Left ventricle myocardium inferior (tissue), 1 donor: Measurements from ENCODE around the gene OTULIN. TPM values are rescaled to one million over a fixed set of nuclear protein-coding genes. Genes with fewer than 3 reads are reported as not detected.

Experiments used
- DNase-seq: peaks from one replicate; pipeline ENCODE4 v3.0.0-alpha.2; 2020
- H3K27ac ChIP-seq: fragments of 200-600 bp; replicated peaks from 2 replicates; pipeline ENCODE4 v1.8.0; 2021
- H3K27me3 ChIP-seq: fragments of 200-600 bp; 2 replicates; pipeline ENCODE4 v1.8.0; 2021; ENCODE audit warnings: low read depth
- H3K36me3 ChIP-seq: fragments of 200-600 bp; 2 replicates; pipeline ENCODE4 v1.8.0; 2021
- H3K4me1 ChIP-seq: fragments of 200-600 bp; 2 replicates; pipeline ENCODE4 v1.8.0; 2021
- H3K4me3 ChIP-seq: fragments of 200-600 bp; 2 replicates; pipeline ENCODE4 v1.8.0; 2021; ENCODE audit warnings: mild to moderate bottlenecking, moderate library complexity
- H3K9me3 ChIP-seq: fragments of 200-600 bp; replicated peaks from 2 replicates; pipeline ENCODE4 v1.8.0; 2021
- CTCF ChIP-seq: fragments of 200-600 bp; IDR thresholded peaks from 2 replicates; pipeline ENCODE4 v1.8.0; 2021; ENCODE audit warnings: antibody characterized with exemption, mild to moderate bottlenecking, borderline replicate concordance
- intact Hi-C: fragments of 100-400 bp; cut with micrococcal nuclease; formaldehyde crosslinking; loops from one replicate; pipeline ENCODE4 v1.11.0; 2022
- total RNA-seq: library from RNA; stranded (reverse); fragmentation: NEBNext Ultra II Directional; extraction: Animal tissue kit (Norgen Biotek cat#: 25700); gene quantifications from one replicate; pipeline ENCODE4 v1.2.1, GENCODE V29; 2021
- donor health status: DM: no; HTN: yes; CAD: no; lungs with severe emphysema.

Gene OTULIN
- total RNA-seq, 1 donor from 2014 or later: 22.7 TPM

GRCh38 chr5:14720236-14720923 is 55.9 kb downstream of the OTULIN start:
- peaks cover 17% of the 10 kb centered on the region for H3K4me1 ChIP-seq
- H3K27ac ChIP-seq: no peak overlapping the region
- no peak for DNase-seq
- H3K27me3 ChIP-seq: no peaks in the 10 kb centered on the region
- intact Hi-C loops: no loop called here
- no peaks in the 10 kb centered on the region for H3K9me3 ChIP-seq
- no peak overlapping the region for H3K4me3 ChIP-seq
- H3K36me3 ChIP-seq: peaks cover 37% of the 10 kb centered on the region
- TF ChIP-seq CTCF: no peak

GRCh38 chr5:14721990-14722656 is 57.6 kb downstream of the OTULIN start:
- intact Hi-C loops: no loop called here
- no peak for DNase-seq
- H3K36me3 ChIP-seq: peaks cover 21% of the 10 kb centered on the region
- no peak overlapping the region for H3K4me3 ChIP-seq
- H3K27me3 ChIP-seq: no peaks in the 10 kb centered on the region
- no peaks in the 10 kb centered on the region for H3K9me3 ChIP-seq
- H3K4me1 ChIP-seq: peaks cover 34% of the 10 kb centered on the region
- TF ChIP-seq CTCF: no peak
- no peak overlapping the region for H3K27ac ChIP-seq

- H3K4me1 ChIP-seq: peaks cover 42% of the 10 kb centered on the region
- H3K27me3 ChIP-seq: no peaks in the 10 kb centered on the region
- no peak for TF ChIP-seq CTCF
- intact Hi-C loops: no loop called here
- no peak for DNase-seq
- H3K27ac ChIP-seq: no peak overlapping the region
- no peak overlapping the region for H3K4me3 ChIP-seq
- H3K9me3 ChIP-seq: no peaks in the 10 kb centered on the region
- H3K36me3 ChIP-seq: peaks cover 16% of the 10 kb centered on the region
Measured at GRCh38 chr5:14722923-14723322, 58.4 kb downstream of the OTULIN start.

GRCh38 chr5:14723701-14724132 is 59.2 kb downstream of the OTULIN start:
- no peaks in the 10 kb centered on the region for H3K27me3 ChIP-seq
- no peak for TF ChIP-seq CTCF
- intact Hi-C loops: no loop called here
- DNase-seq: no peak
- H3K9me3 ChIP-seq: no peaks in the 10 kb centered on the region
- H3K36me3 ChIP-seq: peaks cover 12% of the 10 kb centered on the region
- H3K27ac ChIP-seq: no peak overlapping the region
- H3K4me3 ChIP-seq: no peak overlapping the region
- H3K4me1 ChIP-seq: peaks cover 49% of the 10 kb centered on the region

GRCh38 chr5:14724633-14725032 is 60.1 kb downstream of the OTULIN start:
- DNase-seq: no peak
- intact Hi-C loops: loop anchor here (5.0 kb wide), 1 partner anchor 278 kb away; no protein-coding TSS in a partner anchor
- Histone ChIP-seq H3K27me3 (no peaks in the 10 kb centered on the region), H3K36me3 (peaks cover 12% of the 10 kb centered on the region), H3K4me1 (peaks cover 49% of the 10 kb centered on the region), H3K27ac (no peak overlapping the region), H3K4me3 (no peak overlapping the region), H3K9me3 (no peaks in the 10 kb centered on the region)
- TF ChIP-seq CTCF: no peak
